WTC11 (cell line): ENCODE results near the gene LRRC1. TPM values are rescaled to one million over a fixed set of nuclear protein-coding genes. Genes with fewer than 3 reads are reported as not detected.

Experiments used
- AFF4 ChIP-seq: sonication (generic); formaldehyde crosslinking; IDR thresholded peaks from 2 replicates; pipeline ENCODE4 v1.8.1; 2023; ENCODE audit warnings: mild to moderate bottlenecking, missing genetic modification reagents, borderline replicate concordance
- CREB1 ChIP-seq: sonication (generic); formaldehyde crosslinking; IDR thresholded peaks from 2 replicates; pipeline ENCODE4 v1.8.0; 2023; ENCODE audit warnings: mild to moderate bottlenecking, missing genetic modification reagents
- CREM ChIP-seq: sonication (generic); formaldehyde crosslinking; IDR thresholded peaks from 2 replicates; pipeline ENCODE4 v1.8.1; 2022; ENCODE audit warnings: mild to moderate bottlenecking, missing genetic modification reagents, moderate library complexity
- ELF4 ChIP-seq: sonication (generic); formaldehyde crosslinking; IDR thresholded peaks from 2 replicates; pipeline ENCODE4 v1.8.1; 2022; ENCODE audit warnings: low read depth, mild to moderate bottlenecking, moderate library complexity, missing genetic modification reagents
- FOXK1 ChIP-seq: sonication (generic); formaldehyde crosslinking; IDR thresholded peaks from 2 replicates; pipeline ENCODE4 v1.8.0; 2022; ENCODE audit warnings: mild to moderate bottlenecking, moderate library complexity, missing genetic modification reagents
- GABPB1 ChIP-seq: sonication (generic); formaldehyde crosslinking; IDR thresholded peaks from 2 replicates; pipeline ENCODE4 v1.8.1; 2023; ENCODE audit warnings: mild to moderate bottlenecking, missing genetic modification reagents
- GRHL2 ChIP-seq: fragments of 250-450 bp; sonication (Bioruptor Pico); IDR thresholded peaks from 2 replicates; pipeline ENCODE4 v1.8.0; 2022; ENCODE audit warnings: mild to moderate bottlenecking, moderate library complexity; ENCODE audit not compliant: insufficient replicate concordance, severe bottlenecking
- JUN ChIP-seq: sonication (generic); formaldehyde crosslinking; IDR thresholded peaks from 2 replicates; pipeline ENCODE4 v1.8.0; 2023; ENCODE audit warnings: mild to moderate bottlenecking, missing genetic modification reagents
- NFE2L1 ChIP-seq: sonication (generic); formaldehyde crosslinking; IDR thresholded peaks from 2 replicates; pipeline ENCODE4 v1.8.1; 2023; ENCODE audit warnings: missing genetic modification reagents
- NR1H2 ChIP-seq: sonication (generic); formaldehyde crosslinking; IDR thresholded peaks from 2 replicates; pipeline ENCODE4 v1.9.0; 2021; ENCODE audit warnings: mild to moderate bottlenecking, moderate library complexity, missing genetic modification reagents
- OVOL2 ChIP-seq: fragments of 250-450 bp; sonication (Bioruptor Pico); IDR thresholded peaks from 2 replicates; pipeline ENCODE4 v1.9.0; 2021; ENCODE audit warnings: mild to moderate bottlenecking, borderline replicate concordance
- PRRX2 ChIP-seq: fragments of 250-450 bp; sonication (Bioruptor Pico); IDR thresholded peaks from 2 replicates; pipeline ENCODE4 v1.8.0; 2021; ENCODE audit warnings: mild to moderate bottlenecking
- RORB ChIP-seq: fragments of 250-450 bp; sonication (Bioruptor Pico); IDR thresholded peaks from 2 replicates; pipeline ENCODE4 v1.9.0; 2021; ENCODE audit warnings: mild to moderate bottlenecking
- SMAD4 ChIP-seq: sonication (generic); formaldehyde crosslinking; IDR thresholded peaks from 2 replicates; pipeline ENCODE4 v1.8.0; 2022; ENCODE audit warnings: mild to moderate bottlenecking, missing genetic modification reagents
- TEAD1 ChIP-seq: sonication (generic); formaldehyde crosslinking; IDR thresholded peaks from 2 replicates; pipeline ENCODE4 v1.8.0; 2022; ENCODE audit warnings: mild to moderate bottlenecking, missing genetic modification reagents
- TP53 ChIP-seq: sonication (generic); formaldehyde crosslinking; IDR thresholded peaks from 2 replicates; pipeline ENCODE4 v1.8.1; 2023; ENCODE audit warnings: mild to moderate bottlenecking, missing genetic modification reagents
- ZBTB21 ChIP-seq: sonication (generic); formaldehyde crosslinking; IDR thresholded peaks from 2 replicates; pipeline ENCODE4 v1.8.1; 2023; ENCODE audit warnings: mild to moderate bottlenecking, missing genetic modification reagents, borderline replicate concordance
- ZNF138 ChIP-seq: sonication (generic); formaldehyde crosslinking; conservative IDR thresholded peaks from 2 replicates; pipeline ENCODE4 v1.8.1; 2022; ENCODE audit warnings: mild to moderate bottlenecking, moderate library complexity, missing genetic modification reagents
- ZNF219 ChIP-seq: sonication (generic); formaldehyde crosslinking; IDR thresholded peaks from 2 replicates; pipeline ENCODE4 v1.8.0; 2023; ENCODE audit warnings: missing genetic modification reagents, mild to moderate bottlenecking, borderline replicate concordance
- ZNF232 ChIP-seq: sonication (generic); formaldehyde crosslinking; IDR thresholded peaks from 2 replicates; pipeline ENCODE4 v1.8.0; 2022; ENCODE audit warnings: mild to moderate bottlenecking, missing genetic modification reagents
- ZNF263 ChIP-seq: sonication (generic); formaldehyde crosslinking; IDR thresholded peaks from 2 replicates; pipeline ENCODE4 v1.8.1; 2022; ENCODE audit warnings: low read depth, mild to moderate bottlenecking, moderate library complexity, missing genetic modification reagents
- ZNF281 ChIP-seq: sonication (generic); formaldehyde crosslinking; IDR thresholded peaks from 2 replicates; pipeline ENCODE4 v1.8.0; 2023; ENCODE audit warnings: mild to moderate bottlenecking, missing genetic modification reagents
- ZNF317 ChIP-seq: sonication (generic); formaldehyde crosslinking; IDR thresholded peaks from 2 replicates; pipeline ENCODE4 v1.8.1; 2023; ENCODE audit warnings: low read depth, mild to moderate bottlenecking, moderate library complexity, missing genetic modification reagents, borderline replicate concordance
- total RNA-seq: library from RNA; stranded (reverse); gene quantifications from 3 replicates; pipeline ENCODE4 v1.2.3, GENCODE V29; 2021
- TF ChIP-seq, protein P1 (sequence below): sonication (generic); formaldehyde crosslinking; IDR thresholded peaks from 2 replicates; pipeline ENCODE4 v1.8.0; 2022; ENCODE audit warnings: mild to moderate bottlenecking, missing genetic modification reagents
- TF ChIP-seq, protein P2 (sequence below): sonication (generic); formaldehyde crosslinking; IDR thresholded peaks from 2 replicates; pipeline ENCODE4 v1.8.1; 2023; ENCODE audit warnings: mild to moderate bottlenecking, missing genetic modification reagents
- TF ChIP-seq, protein P3 (sequence below): fragments of 250-450 bp; sonication (Bioruptor Pico); IDR thresholded peaks from 2 replicates; pipeline ENCODE4 v2.1.2; 2022; ENCODE audit warnings: mild to moderate bottlenecking, moderate library complexity
- TF ChIP-seq, protein P4 (sequence below): sonication (generic); formaldehyde crosslinking; IDR thresholded peaks from 2 replicates; pipeline ENCODE4 v1.8.1; 2022; ENCODE audit warnings: mild to moderate bottlenecking, moderate library complexity, missing genetic modification reagents
- TF ChIP-seq, protein P5 (sequence below): sonication (generic); formaldehyde crosslinking; IDR thresholded peaks from 2 replicates; pipeline ENCODE4 v1.8.1; 2023; ENCODE audit warnings: mild to moderate bottlenecking, moderate library complexity, missing genetic modification reagents

LRRC1 gene
- total RNA-seq, 1 experiment from 2014 or later: 12.7 TPM

GRCh38 chr6:53794720-53795339 is at the start of gene LRRC1 (continued):
- TF ChIP-seq AFF4 (CRISPR knock-in tag) (no peak), PRRX2 (CRISPR knock-in tag) (0 out of 2 replicates have a peak, but pooled peaks have one; percentile 43), NFE2L1 (CRISPR knock-in tag) (no peak), GRHL2 (no peak), CREB1 (CRISPR knock-in tag) (no peak), ZBTB21 (CRISPR knock-in tag) (0 out of 2 replicates have a peak, but pooled peaks have one; percentile 14), ZNF263 (CRISPR knock-in tag) (0 out of 2 replicates have a peak, but pooled peaks have one; percentile 16), TEAD1 (CRISPR knock-in tag) (no peak), JUN (CRISPR knock-in tag) (no peak), RORB (CRISPR knock-in tag) (no peak), ELF4 (CRISPR knock-in tag) (no peak), SMAD4 (CRISPR knock-in tag) (no peak), ZNF219 (no peak), FOXK1 (no peak), ZNF281 (CRISPR knock-in tag) (no peak), NR1H2 (CRISPR knock-in tag) (no peak), ZNF232 (CRISPR knock-in tag) (no peak), ZNF317 (CRISPR knock-in tag) (no peak), TP53 (CRISPR knock-in tag) (peak; percentile 33; the same call in 1 of the 2 replicates), OVOL2 (CRISPR knock-in tag) (no peak), ZNF138 (no peak), GABPB1 (peak; percentile 69), CREM (CRISPR knock-in tag) (peak; percentile 71)
- TF ChIP-seq, protein P1, sequence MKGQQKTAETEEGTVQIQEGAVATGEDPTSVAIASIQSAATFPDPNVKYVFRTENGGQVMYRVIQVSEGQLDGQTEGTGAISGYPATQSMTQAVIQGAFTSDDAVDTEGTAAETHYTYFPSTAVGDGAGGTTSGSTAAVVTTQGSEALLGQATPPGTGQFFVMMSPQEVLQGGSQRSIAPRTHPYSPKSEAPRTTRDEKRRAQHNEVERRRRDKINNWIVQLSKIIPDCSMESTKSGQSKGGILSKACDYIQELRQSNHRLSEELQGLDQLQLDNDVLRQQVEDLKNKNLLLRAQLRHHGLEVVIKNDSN (CRISPR knock-in tag): no peak
- TF ChIP-seq, protein P2, sequence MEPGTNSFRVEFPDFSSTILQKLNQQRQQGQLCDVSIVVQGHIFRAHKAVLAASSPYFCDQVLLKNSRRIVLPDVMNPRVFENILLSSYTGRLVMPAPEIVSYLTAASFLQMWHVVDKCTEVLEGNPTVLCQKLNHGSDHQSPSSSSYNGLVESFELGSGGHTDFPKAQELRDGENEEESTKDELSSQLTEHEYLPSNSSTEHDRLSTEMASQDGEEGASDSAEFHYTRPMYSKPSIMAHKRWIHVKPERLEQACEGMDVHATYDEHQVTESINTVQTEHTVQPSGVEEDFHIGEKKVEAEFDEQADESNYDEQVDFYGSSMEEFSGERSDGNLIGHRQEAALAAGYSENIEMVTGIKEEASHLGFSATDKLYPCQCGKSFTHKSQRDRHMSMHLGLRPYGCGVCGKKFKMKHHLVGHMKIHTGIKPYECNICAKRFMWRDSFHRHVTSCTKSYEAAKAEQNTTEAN (CRISPR knock-in tag): no peak; the same call in 1 of the 2 replicates
- TF ChIP-seq, protein P3, sequence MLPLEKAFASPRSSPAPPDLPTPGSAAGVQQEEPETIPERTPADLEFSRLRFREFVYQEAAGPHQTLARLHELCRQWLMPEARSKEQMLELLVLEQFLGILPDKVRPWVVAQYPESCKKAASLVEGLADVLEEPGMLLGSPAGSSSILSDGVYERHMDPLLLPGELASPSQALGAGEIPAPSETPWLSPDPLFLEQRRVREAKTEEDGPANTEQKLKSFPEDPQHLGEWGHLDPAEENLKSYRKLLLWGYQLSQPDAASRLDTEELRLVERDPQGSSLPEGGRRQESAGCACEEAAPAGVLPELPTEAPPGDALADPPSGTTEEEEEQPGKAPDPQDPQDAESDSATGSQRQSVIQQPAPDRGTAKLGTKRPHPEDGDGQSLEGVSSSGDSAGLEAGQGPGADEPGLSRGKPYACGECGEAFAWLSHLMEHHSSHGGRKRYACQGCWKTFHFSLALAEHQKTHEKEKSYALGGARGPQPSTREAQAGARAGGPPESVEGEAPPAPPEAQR (CRISPR knock-in tag): no peak
- TF ChIP-seq, protein P4, sequence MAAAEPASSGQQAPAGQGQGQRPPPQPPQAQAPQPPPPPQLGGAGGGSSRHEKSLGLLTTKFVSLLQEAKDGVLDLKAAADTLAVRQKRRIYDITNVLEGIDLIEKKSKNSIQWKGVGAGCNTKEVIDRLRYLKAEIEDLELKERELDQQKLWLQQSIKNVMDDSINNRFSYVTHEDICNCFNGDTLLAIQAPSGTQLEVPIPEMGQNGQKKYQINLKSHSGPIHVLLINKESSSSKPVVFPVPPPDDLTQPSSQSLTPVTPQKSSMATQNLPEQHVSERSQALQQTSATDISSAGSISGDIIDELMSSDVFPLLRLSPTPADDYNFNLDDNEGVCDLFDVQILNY (CRISPR knock-in tag): peak; percentile 87; the same call in 1 of the 2 replicates
- TF ChIP-seq, protein P5, sequence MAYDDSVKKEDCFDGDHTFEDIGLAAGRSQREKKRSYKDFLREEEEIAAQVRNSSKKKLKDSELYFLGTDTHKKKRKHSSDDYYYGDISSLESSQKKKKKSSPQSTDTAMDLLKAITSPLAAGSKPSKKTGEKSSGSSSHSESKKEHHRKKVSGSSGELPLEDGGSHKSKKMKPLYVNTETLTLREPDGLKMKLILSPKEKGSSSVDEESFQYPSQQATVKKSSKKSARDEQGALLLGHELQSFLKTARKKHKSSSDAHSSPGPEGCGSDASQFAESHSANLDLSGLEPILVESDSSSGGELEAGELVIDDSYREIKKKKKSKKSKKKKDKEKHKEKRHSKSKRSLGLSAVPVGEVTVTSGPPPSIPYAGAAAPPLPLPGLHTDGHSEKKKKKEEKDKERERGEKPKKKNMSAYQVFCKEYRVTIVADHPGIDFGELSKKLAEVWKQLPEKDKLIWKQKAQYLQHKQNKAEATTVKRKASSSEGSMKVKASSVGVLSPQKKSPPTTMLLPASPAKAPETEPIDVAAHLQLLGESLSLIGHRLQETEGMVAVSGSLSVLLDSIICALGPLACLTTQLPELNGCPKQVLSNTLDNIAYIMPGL: peak; percentile 60; the same call in 1 of the 2 replicates
